ENCODE results near the gene SCD5.
A peak's percentile ranks its signal among the peaks of the same experiment; 100 is the strongest.

The SCD5 gene

DNA sequence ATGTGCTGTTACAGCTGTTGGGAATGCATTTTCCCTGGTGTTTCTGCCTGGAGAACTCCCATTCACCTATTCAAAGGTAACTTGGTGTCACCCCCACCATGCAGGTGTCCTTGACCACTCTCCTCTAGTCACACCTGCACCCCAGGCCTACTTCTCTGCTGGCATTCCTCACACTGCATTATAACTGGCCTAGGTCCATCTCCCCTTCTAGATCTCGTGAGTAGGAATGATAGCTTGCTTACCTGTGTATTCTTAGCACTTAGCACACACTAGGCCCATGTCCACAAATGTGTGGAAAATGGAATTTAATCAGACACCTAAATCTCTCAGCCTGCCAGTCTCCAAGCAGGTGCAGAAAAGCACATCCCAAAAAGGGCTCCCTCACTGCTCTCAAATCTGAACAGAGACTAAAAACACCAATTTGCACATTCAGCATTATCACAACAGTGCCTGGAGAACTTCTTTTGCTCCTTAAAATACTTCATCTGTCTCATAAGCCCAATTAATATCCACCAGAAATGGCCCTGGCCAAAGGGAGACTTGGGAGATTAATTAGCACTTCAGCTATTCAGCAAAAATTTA lies 18.3 kb downstream of the SCD5 start:
- POLR2A ChIA-PET = interaction anchor here (0.6 kb wide), 1 partner anchor 210 kb away, joined by 3 read pairs; no protein-coding TSS in a partner anchor
- H3K36me3 ChIP-seq (ENCODE audit: control insufficient read depth in 2 of 2, insufficient read depth in 1 of 2, low read length in 2 of 2) = no peaks in the 10 kb centered on the region
- H3K4me3 ChIP-seq (ENCODE audit: low read depth, low read length) = no peak overlapping the region
- CTCF ChIA-PET = interaction anchor here (0.7 to 1.5 kb wide), 4 partner anchors 19 to 330 kb away, joined by 3 to 5 read pairs (median 4); no protein-coding TSS in a partner anchor
- H3K4me1 ChIP-seq (ENCODE audit: control insufficient read depth, insufficient read depth, low read length) = peaks cover 13% of the 10 kb centered on the region
- TF ChIP-seq ZNF48 (tag by site-specific recombination; IDR thresholded peaks at IDR 0.05) = no peak
- no peak for TF ChIP-seq ZNF140 (tag by site-specific recombination; IDR thresholded peaks at IDR 0.05)
- TF ChIP-seq ZNF133 (tag by site-specific recombination; IDR thresholded peaks at IDR 0.05) = no peak
- no peak for TF ChIP-seq KLF10 (tag by site-specific recombination; IDR thresholded peaks at IDR 0.05)
- TF ChIP-seq ZNF2 (tag by site-specific recombination; IDR thresholded peaks at IDR 0.05) = no peak
- peak overlapping the region; percentile 61 for H3K27ac ChIP-seq (ENCODE audit: extremely low read depth, low read depth, low read length)
- H3K9me3 ChIP-seq (ENCODE audit: control insufficient read depth, insufficient read depth, low read depth, low read length) = no peaks in the 10 kb centered on the region

DNA sequence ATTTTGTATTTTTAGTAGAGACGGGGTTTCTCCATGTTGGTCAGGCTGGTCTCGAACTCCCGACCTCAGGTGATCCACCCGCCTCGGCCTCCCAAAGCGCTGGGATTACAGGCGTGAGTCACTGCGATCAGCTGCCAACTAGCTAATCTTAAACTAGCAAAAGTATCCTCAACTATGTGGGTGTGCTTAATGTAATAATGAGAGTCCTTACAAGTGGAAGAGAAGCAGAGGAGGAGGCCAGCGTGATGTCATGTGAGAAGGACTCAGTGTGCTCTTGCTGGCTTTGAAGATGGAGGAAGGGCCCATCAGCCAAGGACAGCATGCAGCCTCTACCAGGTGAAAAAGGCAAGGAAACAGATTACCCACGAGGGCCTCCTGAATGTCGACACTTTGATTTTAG lies 19.6 kb downstream of the SCD5 start:
- POLR2A ChIA-PET = interaction anchor here (1.1 kb wide), 1 partner anchor 20 kb away, joined by 3 read pairs; the partner anchor contains the start of gene SCD5
- Histone ChIP-seq H3K4me3 (ENCODE audit: low read depth, low read length) (no peak overlapping the region), H3K36me3 (ENCODE audit: control insufficient read depth in 2 of 2, insufficient read depth in 1 of 2, low read length in 2 of 2) (no peaks in the 10 kb centered on the region), H3K9me3 (ENCODE audit: control insufficient read depth, insufficient read depth, low read depth, low read length) (no peaks in the 10 kb centered on the region), H3K27ac (ENCODE audit: extremely low read depth, low read depth, low read length) (no peak overlapping the region), H3K4me1 (ENCODE audit: control insufficient read depth, insufficient read depth, low read length) (peaks cover 6% of the 10 kb centered on the region)
- TF ChIP-seq EGR2 (tag by site-specific recombination; IDR thresholded peaks at IDR 0.05; ENCODE audit: low read depth) (peak; percentile 36; the same call in 1 of the 2 replicates), OSR2 (tag by site-specific recombination; IDR thresholded peaks at IDR 0.05) (no peak), YY2 (tag by site-specific recombination; IDR thresholded peaks at IDR 0.05) (no peak), ZNF843 (tag by site-specific recombination; IDR thresholded peaks at IDR 0.05) (no peak), ZFHX2 (tag by site-specific recombination; conservative IDR thresholded peaks at IDR 0.05) (peak; percentile 54), ZNF132 (tag by site-specific recombination; IDR thresholded peaks at IDR 0.05; ENCODE audit: borderline replicate concordance) (no peak)
- CTCF ChIA-PET = interaction anchor here (0.7 kb wide), 1 partner anchor 1660 kb away, joined by 3 read pairs; no protein-coding TSS in a partner anchor

DNA sequence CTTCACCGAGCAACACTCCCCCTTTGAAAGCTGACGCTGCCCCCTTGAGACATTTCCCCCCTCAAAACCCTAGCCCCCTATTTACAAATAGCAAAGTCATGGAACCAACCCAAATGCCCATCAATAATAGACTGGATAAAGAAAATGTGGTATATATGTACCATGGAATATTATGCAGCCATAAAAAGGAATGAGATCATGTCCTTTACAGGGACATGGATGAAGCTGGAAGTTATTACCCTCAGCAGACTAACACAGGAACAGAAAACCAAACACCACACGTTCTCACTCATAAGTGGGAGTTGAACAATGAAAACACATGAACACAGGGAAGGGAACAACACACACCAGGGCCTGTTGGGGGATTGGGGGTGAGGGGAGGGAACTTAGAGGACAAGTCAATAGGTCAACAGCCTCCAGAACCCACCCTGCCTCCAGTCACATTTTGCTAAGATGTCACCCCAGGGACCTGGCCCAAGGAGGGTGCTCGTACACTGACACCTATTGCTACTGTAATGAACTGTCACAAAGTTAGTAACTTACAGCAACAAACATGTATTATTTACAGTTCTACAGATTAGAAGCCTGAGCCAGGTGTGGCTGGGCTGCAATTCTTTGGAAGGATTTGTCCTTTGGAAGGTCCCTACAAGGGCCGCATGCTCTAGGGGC lies 20.6 kb downstream of the SCD5 start:
- Histone ChIP-seq H3K36me3 (ENCODE audit: control insufficient read depth in 2 of 2, insufficient read depth in 1 of 2, low read length in 2 of 2) (no peaks in the 10 kb centered on the region), H3K4me3 (ENCODE audit: low read depth, low read length) (no peak overlapping the region), H3K27ac (ENCODE audit: extremely low read depth, low read depth, low read length) (no peak overlapping the region), H3K9me3 (ENCODE audit: control insufficient read depth, insufficient read depth, low read depth, low read length) (no peaks in the 10 kb centered on the region), H3K4me1 (ENCODE audit: control insufficient read depth, insufficient read depth, low read length) (peaks cover 6% of the 10 kb centered on the region)
- CTCF ChIA-PET = interaction anchor here (1.3 kb wide), 1 partner anchor 15 kb away, joined by 3 read pairs; no protein-coding TSS in a partner anchor
- TF ChIP-seq, protein P1, sequence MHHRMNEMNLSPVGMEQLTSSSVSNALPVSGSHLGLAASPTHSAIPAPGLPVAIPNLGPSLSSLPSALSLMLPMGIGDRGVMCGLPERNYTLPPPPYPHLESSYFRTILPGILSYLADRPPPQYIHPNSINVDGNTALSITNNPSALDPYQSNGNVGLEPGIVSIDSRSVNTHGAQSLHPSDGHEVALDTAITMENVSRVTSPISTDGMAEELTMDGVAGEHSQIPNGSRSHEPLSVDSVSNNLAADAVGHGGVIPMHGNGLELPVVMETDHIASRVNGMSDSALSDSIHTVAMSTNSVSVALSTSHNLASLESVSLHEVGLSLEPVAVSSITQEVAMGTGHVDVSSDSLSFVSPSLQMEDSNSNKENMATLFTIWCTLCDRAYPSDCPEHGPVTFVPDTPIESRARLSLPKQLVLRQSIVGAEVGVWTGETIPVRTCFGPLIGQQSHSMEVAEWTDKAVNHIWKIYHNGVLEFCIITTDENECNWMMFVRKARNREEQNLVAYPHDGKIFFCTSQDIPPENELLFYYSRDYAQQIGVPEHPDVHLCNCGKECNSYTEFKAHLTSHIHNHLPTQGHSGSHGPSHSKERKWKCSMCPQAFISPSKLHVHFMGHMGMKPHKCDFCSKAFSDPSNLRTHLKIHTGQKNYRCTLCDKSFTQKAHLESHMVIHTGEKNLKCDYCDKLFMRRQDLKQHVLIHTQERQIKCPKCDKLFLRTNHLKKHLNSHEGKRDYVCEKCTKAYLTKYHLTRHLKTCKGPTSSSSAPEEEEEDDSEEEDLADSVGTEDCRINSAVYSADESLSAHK (tag by site-specific recombination; IDR thresholded peaks at IDR 0.05) = no peak
- TF ChIP-seq ZNF146 (tag by site-specific recombination; IDR thresholded peaks at IDR 0.05) (peak; percentile 96), ZBTB48 (tag by site-specific recombination; IDR thresholded peaks at IDR 0.05) (no peak), ZNF561 (tag by site-specific recombination; IDR thresholded peaks at IDR 0.05; ENCODE audit: borderline replicate concordance) (no peak)
- TF ChIP-seq, protein P2, sequence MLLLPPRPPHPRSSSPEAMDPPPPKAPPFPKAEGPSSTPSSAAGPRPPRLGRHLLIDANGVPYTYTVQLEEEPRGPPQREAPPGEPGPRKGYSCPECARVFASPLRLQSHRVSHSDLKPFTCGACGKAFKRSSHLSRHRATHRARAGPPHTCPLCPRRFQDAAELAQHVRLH (tag by site-specific recombination; IDR thresholded peaks at IDR 0.05) = 0 out of 2 replicates have a peak, but pooled peaks have one; percentile 39
- POLR2A ChIA-PET = interaction anchor here (1.1 kb wide), 1 partner anchor 21 kb away, joined by 3 read pairs; the partner anchor contains the start of gene SCD5
